Astrocyte (in vitro differentiated cells and primary cell): ENCODE measurements around the gene ORC6. TPM values are rescaled to one million over a fixed set of nuclear protein-coding genes. Genes with fewer than 3 reads are reported as not detected.

ENCODE experiments used
- DNase-seq: peaks from one replicate; pipeline ENCODE4 v3.0.0-alpha.2; 2010; ENCODE audit warnings: low read depth
- FAIRE-seq: peaks from 2 replicates; lab custom pipeline; 2011; peaks lifted over from hg19 to GRCh38; lab: Jason Lieb, UNC
- H2AFZ ChIP-seq: 2 replicates; pipeline ENCODE4 v1.6.0; 2012; ENCODE audit warnings: low read depth, low read length, inconsistent platforms
- H3K27ac ChIP-seq: 2 replicates; pipeline ENCODE4 v1.5.1; 2011; ENCODE audit warnings: low read depth, low read length, inconsistent platforms
- H3K27me3 ChIP-seq: 2 replicates; pipeline ENCODE4 v1.6.0; 2011; ENCODE audit warnings: low read length, inconsistent platforms; ENCODE audit not compliant: insufficient read depth
- H3K36me3 ChIP-seq: 2 replicates; pipeline ENCODE4 v1.5.1; 2011; ENCODE audit warnings: low read length, inconsistent platforms; ENCODE audit not compliant: insufficient read depth
- H3K4me1 ChIP-seq: 2 replicates; pipeline ENCODE4 v1.5.1; 2011; ENCODE audit warnings: low read length, inconsistent platforms; ENCODE audit not compliant: insufficient read depth
- H3K4me2 ChIP-seq: 2 replicates; pipeline ENCODE4 v1.6.0; 2012; ENCODE audit warnings: low read length, inconsistent platforms
- H3K4me3 ChIP-seq: 2 replicates; pipeline ENCODE4 v1.5.1; 2011; ENCODE audit warnings: low read depth, mild to moderate bottlenecking, low read length, inconsistent platforms; ENCODE audit not compliant: insufficient read depth
- H3K79me2 ChIP-seq: 2 replicates; pipeline ENCODE4 v1.6.0; 2012; ENCODE audit warnings: mild to moderate bottlenecking, low read length, inconsistent platforms; ENCODE audit not compliant: insufficient read depth
- H3K9ac ChIP-seq: 2 replicates; pipeline ENCODE4 v1.6.0; 2012; ENCODE audit warnings: mild to moderate bottlenecking, low read length, inconsistent platforms
- H3K9me3 ChIP-seq: 2 replicates; pipeline ENCODE4 v1.5.1; 2012; ENCODE audit warnings: low read depth, mild to moderate bottlenecking, low read length, inconsistent platforms; ENCODE audit not compliant: insufficient read depth
- H4K20me1 ChIP-seq: 2 replicates; pipeline ENCODE4 v1.6.0; 2012; ENCODE audit warnings: low read length, inconsistent platforms; ENCODE audit not compliant: insufficient read depth
- H3K27ac Mint-ChIP-seq: one replicate; pipeline ENCODE4 v1.8.0; 2021; ENCODE audit warnings: mild to moderate bottlenecking, mixed read lengths; ENCODE audit not compliant: unreplicated experiment
- H3K27me3 Mint-ChIP-seq: one replicate; pipeline ENCODE4 v1.8.0; 2021; ENCODE audit warnings: low read depth, mixed read lengths; ENCODE audit not compliant: unreplicated experiment
- H3K36me3 Mint-ChIP-seq: one replicate; pipeline ENCODE4 v1.8.0; 2021; ENCODE audit warnings: low read depth, mixed read lengths; ENCODE audit not compliant: unreplicated experiment
- H3K4me1 Mint-ChIP-seq: one replicate; pipeline ENCODE4 v1.8.0; 2021; ENCODE audit warnings: low read depth, mixed read lengths; ENCODE audit not compliant: unreplicated experiment
- H3K4me3 Mint-ChIP-seq: one replicate; pipeline ENCODE4 v1.8.0; 2021; ENCODE audit warnings: mild to moderate bottlenecking, moderate library complexity, mixed read lengths; ENCODE audit not compliant: unreplicated experiment
- H3K9me3 Mint-ChIP-seq: one replicate; pipeline ENCODE4 v1.8.0; 2021; ENCODE audit warnings: mild to moderate bottlenecking, mixed read lengths; ENCODE audit not compliant: unreplicated experiment
- EZH2 ChIP-seq: IDR thresholded peaks from 2 replicates; pipeline ENCODE4 v1.6.1; 2012; ENCODE audit warnings: mild to moderate bottlenecking, low read length, inconsistent platforms; ENCODE audit not compliant: insufficient read depth
- total RNA-seq: library from RNA; stranded (reverse); gene quantifications from 2 replicates; pipeline ENCODE4 v1.2.1, GENCODE V29; 2021
- TF ChIP-seq, protein P1 (sequence below): IDR thresholded peaks from 2 replicates; pipeline ENCODE4 v1.5.1; 2011; ENCODE audit warnings: low read depth, mild to moderate bottlenecking, inconsistent platforms, low read length, moderate library complexity; ENCODE audit not compliant: insufficient read depth

Gene ORC6
- total RNA-seq, 1 donor from 2014 or later, result 16.9 TPM

DNA sequence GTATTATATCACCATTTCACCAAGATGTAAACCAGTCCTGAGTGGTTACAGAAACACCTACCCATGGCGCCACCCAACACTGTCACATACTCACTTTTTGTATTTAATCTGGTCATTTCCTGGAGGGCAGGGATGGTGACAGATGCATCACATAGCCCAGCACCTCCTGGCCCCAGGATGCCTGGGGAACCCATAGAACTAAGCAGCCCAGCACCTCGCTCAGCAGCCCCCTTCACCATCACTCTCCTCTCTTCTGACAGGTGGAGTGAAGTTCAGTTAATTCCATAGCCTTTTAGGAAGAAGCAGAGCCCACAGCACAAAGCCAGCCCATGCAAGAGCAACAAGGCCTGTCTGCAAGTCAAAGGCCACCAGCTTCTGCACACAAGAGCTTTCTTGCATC lies 31.2 kb downstream of the ORC6 start:
- no peaks in the 10 kb centered on the region for H3K9me3 ChIP-seq
- H3K4me3 ChIP-seq, result no peak overlapping the region
- Mint-ChIP-seq H3K27ac (no peak overlapping the region), H3K4me1 (no peaks in the 10 kb centered on the region), H3K4me3 (no peak overlapping the region), H3K36me3 (peaks cover 2% of the 10 kb centered on the region), H3K9me3 (peaks cover 5% of the 10 kb centered on the region), H3K27me3 (peaks cover 4% of the 10 kb centered on the region)
- no peak overlapping the region for H3K9ac ChIP-seq
- no peak overlapping the region for H3K27ac ChIP-seq
- no peak overlapping the region for H3K4me2 ChIP-seq
- no peak for FAIRE-seq
- H3K4me1 ChIP-seq, result no peaks in the 10 kb centered on the region
- no peaks in the 10 kb centered on the region for H3K36me3 ChIP-seq
- H3K79me2 ChIP-seq, result no peaks in the 10 kb centered on the region
- no peaks in the 10 kb centered on the region for H3K27me3 ChIP-seq
- no peak for DNase-seq
- no peaks in the 10 kb centered on the region for H4K20me1 ChIP-seq
- no peak overlapping the region for H2AFZ ChIP-seq
- no peak for TF ChIP-seq EZH2
- TF ChIP-seq, protein P1, sequence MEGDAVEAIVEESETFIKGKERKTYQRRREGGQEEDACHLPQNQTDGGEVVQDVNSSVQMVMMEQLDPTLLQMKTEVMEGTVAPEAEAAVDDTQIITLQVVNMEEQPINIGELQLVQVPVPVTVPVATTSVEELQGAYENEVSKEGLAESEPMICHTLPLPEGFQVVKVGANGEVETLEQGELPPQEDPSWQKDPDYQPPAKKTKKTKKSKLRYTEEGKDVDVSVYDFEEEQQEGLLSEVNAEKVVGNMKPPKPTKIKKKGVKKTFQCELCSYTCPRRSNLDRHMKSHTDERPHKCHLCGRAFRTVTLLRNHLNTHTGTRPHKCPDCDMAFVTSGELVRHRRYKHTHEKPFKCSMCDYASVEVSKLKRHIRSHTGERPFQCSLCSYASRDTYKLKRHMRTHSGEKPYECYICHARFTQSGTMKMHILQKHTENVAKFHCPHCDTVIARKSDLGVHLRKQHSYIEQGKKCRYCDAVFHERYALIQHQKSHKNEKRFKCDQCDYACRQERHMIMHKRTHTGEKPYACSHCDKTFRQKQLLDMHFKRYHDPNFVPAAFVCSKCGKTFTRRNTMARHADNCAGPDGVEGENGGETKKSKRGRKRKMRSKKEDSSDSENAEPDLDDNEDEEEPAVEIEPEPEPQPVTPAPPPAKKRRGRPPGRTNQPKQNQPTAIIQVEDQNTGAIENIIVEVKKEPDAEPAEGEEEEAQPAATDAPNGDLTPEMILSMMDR, result no peak

DNA sequence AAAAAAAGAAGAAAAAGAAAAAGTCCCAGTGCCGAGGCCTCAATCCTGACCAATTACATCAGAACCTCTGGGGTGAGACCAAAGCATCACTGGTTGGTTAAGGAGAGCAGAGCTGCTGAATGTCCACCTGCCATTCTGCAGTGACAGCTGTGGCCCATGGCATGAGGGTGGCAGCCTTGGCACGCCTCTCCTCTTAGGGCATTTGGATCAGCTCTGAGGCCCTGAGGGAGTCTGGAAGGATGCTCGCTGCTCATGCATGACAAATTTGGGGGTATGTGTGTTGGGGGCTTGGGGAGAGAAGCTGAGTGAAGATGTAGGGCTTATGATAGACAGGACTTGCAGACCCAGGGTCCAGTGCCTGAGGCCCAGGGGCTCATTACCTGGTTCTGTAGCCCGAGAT lies 32.4 kb downstream of the ORC6 start:
- Histone ChIP-seq H3K4me3 (no peak overlapping the region), H3K79me2 (no peaks in the 10 kb centered on the region), H3K4me2 (no peak overlapping the region), H4K20me1 (no peaks in the 10 kb centered on the region), H2AFZ (no peak overlapping the region), H3K9me3 (no peaks in the 10 kb centered on the region), H3K4me1 (no peaks in the 10 kb centered on the region), H3K27me3 (no peaks in the 10 kb centered on the region), H3K9ac (no peak overlapping the region), H3K36me3 (no peaks in the 10 kb centered on the region), H3K27ac (no peak overlapping the region)
- DNase-seq, result no peak
- TF ChIP-seq EZH2, result no peak
- TF ChIP-seq, protein P1, result no peak
- no peak overlapping the region for H3K27ac Mint-ChIP-seq
- H3K27me3 Mint-ChIP-seq, result peaks cover 4% of the 10 kb centered on the region
- no peak overlapping the region for H3K4me3 Mint-ChIP-seq
- no peak for FAIRE-seq
- H3K4me1 Mint-ChIP-seq, result peaks cover 3% of the 10 kb centered on the region
- H3K9me3 Mint-ChIP-seq, result peaks cover 5% of the 10 kb centered on the region
- peaks cover 4% of the 10 kb centered on the region for H3K36me3 Mint-ChIP-seq

DNA sequence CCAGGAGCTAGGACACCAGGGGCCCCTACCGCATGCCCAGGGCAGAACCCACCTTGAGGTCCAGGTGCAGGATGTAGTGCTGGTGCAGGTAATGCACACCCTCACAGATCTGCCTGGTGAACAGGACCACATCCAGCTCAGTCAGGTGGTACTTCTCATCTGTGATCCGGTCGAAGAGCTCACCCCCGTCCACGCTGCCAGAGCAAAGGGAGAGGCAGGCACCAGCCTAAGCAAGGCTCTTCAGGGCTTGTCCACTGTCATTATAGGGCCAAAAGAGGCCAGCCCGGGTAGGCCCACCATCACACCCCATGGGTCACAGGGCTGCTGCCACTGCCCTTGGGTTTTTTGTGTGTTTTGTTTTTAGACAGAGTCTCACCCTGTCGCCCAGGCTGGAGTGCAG lies 37.7 kb downstream of the ORC6 start:
- Mint-ChIP-seq H3K27ac (no peak overlapping the region), H3K36me3 (peaks cover 4% of the 10 kb centered on the region), H3K4me3 (no peak overlapping the region), H3K27me3 (peaks cover 4% of the 10 kb centered on the region), H3K4me1 (peaks cover 6% of the 10 kb centered on the region), H3K9me3 (peaks cover 3% of the 10 kb centered on the region)
- DNase-seq (no peak), FAIRE-seq (no peak)
- no peak overlapping the region for H3K4me3 ChIP-seq
- TF ChIP-seq, protein P1, result no peak
- TF ChIP-seq EZH2, result no peak
- H2AFZ ChIP-seq, result no peak overlapping the region
- no peak overlapping the region for H3K9ac ChIP-seq
- no peaks in the 10 kb centered on the region for H3K36me3 ChIP-seq
- H3K27ac ChIP-seq, result no peak overlapping the region
- no peak overlapping the region for H3K4me2 ChIP-seq
- no peaks in the 10 kb centered on the region for H4K20me1 ChIP-seq
- H3K4me1 ChIP-seq, result no peaks in the 10 kb centered on the region
- H3K9me3 ChIP-seq, result no peaks in the 10 kb centered on the region
- H3K27me3 ChIP-seq, result no peaks in the 10 kb centered on the region
- no peaks in the 10 kb centered on the region for H3K79me2 ChIP-seq
